Hippocampal formation (tissue), 2 donors: ENCODE measurements around the gene PTK7.
"Not testable (repeated sequence)": the region's sequence is repeated elsewhere in the genome, so short reads cannot be mapped to it uniquely, and the experiment has no call there.

Experiments used
- DNase-seq, 2 donors: peaks; one replicate each; lab custom pipeline; 2025; lab: John Stamatoyannopoulos, UW

The PTK7 gene

GRCh38 chr6:43117466-43117865, 41.4 kb downstream of the PTK7 start:
- not testable (repeated sequence) for DNase-seq

GRCh38 chr6:43119482-43119881, 43.4 kb downstream of the PTK7 start:
- no peak for DNase-seq

GRCh38 chr6:43120101-43120763, 44.1 kb downstream of the PTK7 start:
- no peak for DNase-seq

DNA sequence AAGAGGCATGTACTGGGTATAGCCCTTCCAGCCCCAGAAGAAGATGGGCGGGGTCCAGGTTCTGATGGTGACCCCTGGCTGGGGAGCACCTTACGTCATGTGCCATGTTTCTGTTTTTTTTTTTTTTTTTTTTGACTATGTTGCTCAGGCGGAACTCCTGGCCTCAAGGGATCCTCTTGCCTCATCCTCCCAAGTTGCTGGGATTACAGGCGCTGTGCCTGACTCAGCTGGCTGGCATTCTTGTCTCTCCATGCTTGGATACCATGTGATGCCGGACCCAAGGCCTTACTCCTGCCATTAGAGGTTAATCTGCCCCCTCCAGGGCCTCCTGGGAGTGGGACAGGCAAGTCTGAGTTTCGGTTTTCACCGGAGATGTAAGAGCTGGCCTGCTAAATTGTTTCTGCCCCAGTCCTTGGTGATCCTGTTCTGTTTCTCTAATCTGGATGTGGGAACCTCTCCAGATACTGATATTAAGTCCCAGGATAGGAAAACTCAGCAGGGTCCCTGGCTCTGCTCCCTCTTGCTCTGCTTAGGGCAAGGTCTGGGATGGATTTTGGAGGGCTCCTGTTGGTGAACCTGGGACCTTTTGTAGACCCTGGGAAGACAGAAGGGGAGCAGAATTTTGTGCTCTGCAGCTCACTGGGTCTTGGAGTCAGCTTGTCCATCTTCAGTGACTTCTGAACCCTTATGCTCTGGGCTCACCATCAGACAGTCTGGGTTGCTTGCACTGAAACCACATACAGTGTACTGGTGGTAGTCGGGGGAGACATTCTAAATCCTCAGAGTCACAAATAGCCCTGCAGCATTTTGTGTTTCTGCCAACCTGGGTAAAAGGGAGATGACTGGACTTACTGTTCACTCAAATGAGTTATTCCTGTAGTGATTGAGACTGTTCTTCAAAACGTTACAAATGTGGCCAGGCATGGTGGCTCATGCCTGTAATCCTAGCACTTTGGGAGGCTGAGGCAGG, 45.1 kb downstream of the PTK7 start:
- DNase-seq, result no peak

GRCh38 chr6:43122146-43122545, 46.0 kb downstream of the PTK7 start:
- no peak for DNase-seq

GRCh38 chr6:43123461-43124314, 47.6 kb downstream of the PTK7 start:
- DNase-seq, result peak in 1 of 2 donors; percentile 3

GRCh38 chr6:43124481-43124880, 48.4 kb downstream of the PTK7 start:
- DNase-seq, result no peak

DNA sequence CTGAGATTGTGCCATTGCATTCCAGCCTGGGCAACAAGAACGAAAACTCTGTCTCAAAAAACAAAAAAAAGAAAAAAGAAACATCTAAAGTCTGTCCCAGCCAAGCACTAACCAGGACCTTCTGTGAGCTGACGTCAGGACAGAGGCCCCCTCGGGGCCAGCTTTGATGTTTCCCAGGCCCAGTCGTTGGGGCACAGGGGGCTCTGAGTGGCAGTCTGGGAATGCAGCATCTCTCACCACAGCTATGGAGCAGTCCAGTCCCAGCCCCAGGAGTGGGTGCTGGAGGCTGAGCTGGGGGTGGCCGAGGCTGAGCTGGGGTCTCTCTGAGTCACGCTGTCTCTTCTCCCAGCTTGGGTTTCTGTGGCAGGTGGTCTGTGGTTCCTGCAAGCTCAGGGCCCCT, 49.0 kb downstream of the PTK7 start:
- DNase-seq, result no peak

GRCh38 chr6:43125555-43125954, 49.4 kb downstream of the PTK7 start:
- DNase-seq, result no peak

GRCh38 chr6:43127180-43127579, 51.1 kb downstream of the PTK7 start:
- no peak for DNase-seq

- DNase-seq, result no peak
Measured at GRCh38 chr6:43127877-43128276, 51.8 kb downstream of the PTK7 start.

DNA sequence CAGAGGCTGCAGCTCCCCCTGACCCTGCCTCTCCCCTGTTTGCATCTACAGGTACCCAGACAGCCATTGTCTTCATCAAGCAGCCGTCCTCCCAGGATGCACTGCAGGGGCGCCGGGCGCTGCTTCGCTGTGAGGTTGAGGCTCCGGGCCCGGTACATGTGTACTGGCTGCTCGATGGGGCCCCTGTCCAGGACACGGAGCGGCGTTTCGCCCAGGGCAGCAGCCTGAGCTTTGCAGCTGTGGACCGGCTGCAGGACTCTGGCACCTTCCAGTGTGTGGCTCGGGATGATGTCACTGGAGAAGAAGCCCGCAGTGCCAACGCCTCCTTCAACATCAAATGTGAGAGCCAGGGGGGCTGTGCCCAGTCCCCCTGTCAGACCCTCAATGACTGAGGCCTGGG, 52.8 kb downstream of the PTK7 start:
- no peak for DNase-seq

DNA sequence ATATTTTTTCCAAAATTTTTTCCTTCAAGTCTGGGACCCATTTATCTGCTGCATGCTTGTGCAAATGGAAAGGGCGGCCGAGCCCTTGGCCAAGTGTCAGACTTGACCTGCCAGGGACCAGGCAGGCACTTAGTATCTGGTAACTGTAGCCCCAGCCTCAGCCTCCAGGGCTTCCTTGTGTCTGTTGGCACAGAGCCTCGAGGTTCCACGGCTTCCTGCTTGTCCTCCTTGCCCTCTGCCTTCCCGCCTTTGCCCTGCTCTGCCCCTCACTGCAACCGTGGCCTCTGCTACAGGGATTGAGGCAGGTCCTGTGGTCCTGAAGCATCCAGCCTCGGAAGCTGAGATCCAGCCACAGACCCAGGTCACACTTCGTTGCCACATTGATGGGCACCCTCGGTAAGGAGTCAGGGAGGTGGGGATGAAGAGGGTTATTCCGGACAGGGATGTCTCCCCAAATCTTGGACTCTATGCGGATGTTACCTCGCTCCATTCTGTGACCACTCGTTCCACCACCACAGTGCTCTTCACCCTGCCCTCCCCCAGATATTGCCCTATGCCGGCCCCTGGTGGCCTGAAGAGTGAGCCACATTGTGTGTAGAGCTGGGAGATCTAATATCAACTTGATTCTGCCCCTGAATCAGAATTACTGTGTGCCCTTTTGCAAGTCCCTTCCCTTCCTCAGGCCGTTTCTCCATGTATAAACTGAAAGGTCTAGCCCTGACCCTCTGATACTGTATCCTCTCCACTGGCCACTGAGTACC, 53.5 kb downstream of the PTK7 start:
- no peak for DNase-seq

GRCh38 chr6:43130429-43130828, 54.3 kb downstream of the PTK7 start:
- no peak for DNase-seq

DNA sequence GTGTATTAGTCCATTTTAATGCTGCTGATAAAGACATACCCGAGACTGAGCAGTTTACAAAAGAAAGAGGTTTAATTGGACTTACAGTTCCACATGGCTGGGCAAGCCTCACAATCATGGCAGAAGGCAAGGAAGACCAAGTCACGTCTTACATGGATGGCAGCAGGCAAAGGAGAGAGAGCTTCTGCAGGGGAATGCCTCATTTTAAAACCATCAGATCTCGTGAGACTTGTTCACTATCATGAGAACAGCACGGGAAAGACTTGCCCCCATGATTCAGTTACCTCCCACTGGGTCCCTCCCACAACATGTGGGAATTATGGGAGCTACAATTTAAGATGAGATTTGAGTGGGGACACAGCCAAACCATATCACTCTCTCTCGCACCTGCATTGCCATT, 55.3 kb downstream of the PTK7 start:
- DNase-seq, result not testable (repeated sequence)

- no peak for DNase-seq
Measured at GRCh38 chr6:43138267-43138666, 62.2 kb downstream of the PTK7 start.

DNA sequence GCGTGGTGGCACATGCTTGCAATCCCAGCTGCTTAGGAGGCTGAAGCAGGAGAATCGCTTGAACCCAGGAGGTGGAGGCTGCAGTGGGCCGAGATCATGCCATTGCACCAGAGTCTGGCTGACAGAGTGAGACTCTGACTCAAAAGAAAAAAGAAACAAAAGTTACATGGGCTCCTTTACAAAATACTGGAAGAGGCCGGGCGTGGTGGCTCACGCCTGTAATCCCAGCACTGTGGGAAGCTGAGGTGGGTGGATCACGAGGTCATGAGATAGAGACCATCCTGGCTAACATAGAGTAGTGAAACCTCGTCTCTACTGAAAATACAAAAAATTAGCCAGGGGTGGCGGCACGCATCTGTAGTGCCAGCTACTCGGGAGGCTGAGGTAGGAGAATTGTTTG, 63.9 kb downstream of the PTK7 start:
- DNase-seq, result not testable (repeated sequence)

- no peak for DNase-seq
Measured at GRCh38 chr6:43141644-43142043, 65.5 kb downstream of the PTK7 start.

DNA sequence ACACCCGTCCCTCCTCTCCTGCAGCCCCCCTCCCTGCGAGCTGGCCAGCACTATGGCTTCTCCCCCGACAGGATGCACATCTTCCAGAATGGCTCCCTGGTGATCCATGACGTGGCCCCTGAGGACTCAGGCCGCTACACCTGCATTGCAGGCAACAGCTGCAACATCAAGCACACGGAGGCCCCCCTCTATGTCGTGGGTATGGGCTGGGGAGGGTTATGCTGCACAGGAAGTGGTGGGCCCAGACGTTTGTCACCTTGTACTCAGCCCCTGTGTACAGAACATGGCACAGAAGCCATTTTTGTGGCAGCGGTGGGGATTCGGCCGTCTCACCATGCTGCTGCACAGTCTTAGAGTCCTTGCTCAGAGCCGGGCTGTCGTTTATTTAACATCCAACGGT, 66.0 kb downstream of the PTK7 start:
- DNase-seq, result no peak

DNA sequence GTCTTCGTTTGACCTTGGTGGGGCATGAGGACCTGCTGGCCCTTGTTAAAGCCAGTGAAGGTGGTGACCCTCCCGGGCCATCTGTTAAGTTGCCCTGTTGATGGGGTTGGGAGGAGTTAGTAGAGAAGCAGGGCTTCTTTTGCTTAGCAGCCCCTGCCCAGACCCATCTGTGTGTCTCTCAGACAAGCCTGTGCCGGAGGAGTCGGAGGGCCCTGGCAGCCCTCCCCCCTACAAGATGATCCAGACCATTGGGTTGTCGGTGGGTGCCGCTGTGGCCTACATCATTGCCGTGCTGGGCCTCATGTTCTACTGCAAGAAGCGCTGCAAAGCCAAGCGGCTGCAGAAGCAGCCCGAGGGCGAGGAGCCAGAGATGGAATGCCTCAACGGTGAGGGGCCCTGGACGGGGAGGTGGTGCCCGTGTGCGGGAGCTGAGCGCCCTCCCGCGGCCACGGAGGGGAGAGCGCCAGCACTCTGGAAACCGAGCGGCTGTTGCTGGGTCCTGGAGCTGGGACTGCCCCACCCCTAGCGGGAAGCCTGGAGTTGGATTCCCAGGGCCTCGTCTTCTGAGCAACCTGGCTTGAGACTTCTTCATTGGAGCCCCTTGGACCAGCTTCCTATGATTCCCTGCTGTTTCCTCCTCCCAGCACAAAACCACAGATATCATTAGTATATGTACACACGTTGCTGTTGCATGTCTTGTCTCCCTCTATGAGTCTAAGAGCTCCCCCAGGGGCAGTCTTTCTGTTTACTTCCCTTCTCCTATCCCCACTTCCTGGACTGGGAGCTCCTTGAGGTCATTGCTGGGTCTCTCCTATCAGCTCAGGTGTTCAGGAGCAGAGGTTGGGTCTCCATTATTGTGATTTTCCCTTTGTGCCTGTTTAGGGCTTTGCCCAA, 67.4 kb downstream of the PTK7 start:
- DNase-seq, result peak; percentile 73 to 78
